ENCODE measurements around the gene SMIM13.

SMIM13 gene

DNA sequence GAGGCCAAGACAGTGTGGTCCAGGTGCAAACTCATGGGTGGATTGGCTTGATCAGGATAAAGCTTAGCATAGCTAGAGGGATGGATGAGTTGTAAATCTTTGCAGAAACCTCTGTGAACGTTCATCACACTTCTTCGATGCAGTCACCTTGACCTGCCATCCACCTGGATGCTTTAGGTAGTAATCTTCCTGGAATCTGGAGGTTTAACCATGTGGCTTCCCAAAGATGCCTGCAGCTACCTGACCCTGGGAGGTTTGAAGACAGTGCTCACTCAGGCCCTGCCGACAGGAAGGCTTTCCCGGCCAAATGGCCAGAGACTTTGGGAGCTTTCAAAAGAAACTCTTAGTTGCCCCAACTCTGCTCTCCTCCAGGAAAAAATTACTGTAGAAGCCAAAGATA lies 73.3 kb downstream of the SMIM13 start:
- Histone ChIP-seq H4K20me1 (ENCODE audit: low read depth, low read length) (no peaks in the 10 kb centered on the region), H3K27me3 (ENCODE audit: low read length) (no peaks in the 10 kb centered on the region), H3K79me2 (ENCODE audit: insufficient read depth, low read length) (no peaks in the 10 kb centered on the region), H3K36me3 (ENCODE audit: low read length) (no peaks in the 10 kb centered on the region), H3K9ac (ENCODE audit: low read length) (no peak overlapping the region), H3K9me3 (ENCODE audit: insufficient read depth, low read length) (no peaks in the 10 kb centered on the region), H3F3A (ENCODE audit: insufficient read depth) (no peaks in the 10 kb centered on the region), H3K9me2 (replicated peaks; ENCODE audit: insufficient read depth, low read length) (no peaks in the 10 kb centered on the region), H3K27ac (ENCODE audit: low read depth, low read length) (no peak overlapping the region), H3K4me2 (ENCODE audit: low read depth, low read length, poor library complexity, severe bottlenecking) (no peak overlapping the region), H2AFZ (ENCODE audit: low read depth, low read length, severe bottlenecking) (no peak overlapping the region), H3K4me3 (ENCODE audit: insufficient read depth, low read length, poor library complexity, severe bottlenecking) (no peak overlapping the region)
- no peak for TF ChIP-seq EZH2phosphoT487 (conservative IDR thresholded peaks at IDR 0.05; ENCODE audit: low read length)
- TF ChIP-seq, protein P1, sequence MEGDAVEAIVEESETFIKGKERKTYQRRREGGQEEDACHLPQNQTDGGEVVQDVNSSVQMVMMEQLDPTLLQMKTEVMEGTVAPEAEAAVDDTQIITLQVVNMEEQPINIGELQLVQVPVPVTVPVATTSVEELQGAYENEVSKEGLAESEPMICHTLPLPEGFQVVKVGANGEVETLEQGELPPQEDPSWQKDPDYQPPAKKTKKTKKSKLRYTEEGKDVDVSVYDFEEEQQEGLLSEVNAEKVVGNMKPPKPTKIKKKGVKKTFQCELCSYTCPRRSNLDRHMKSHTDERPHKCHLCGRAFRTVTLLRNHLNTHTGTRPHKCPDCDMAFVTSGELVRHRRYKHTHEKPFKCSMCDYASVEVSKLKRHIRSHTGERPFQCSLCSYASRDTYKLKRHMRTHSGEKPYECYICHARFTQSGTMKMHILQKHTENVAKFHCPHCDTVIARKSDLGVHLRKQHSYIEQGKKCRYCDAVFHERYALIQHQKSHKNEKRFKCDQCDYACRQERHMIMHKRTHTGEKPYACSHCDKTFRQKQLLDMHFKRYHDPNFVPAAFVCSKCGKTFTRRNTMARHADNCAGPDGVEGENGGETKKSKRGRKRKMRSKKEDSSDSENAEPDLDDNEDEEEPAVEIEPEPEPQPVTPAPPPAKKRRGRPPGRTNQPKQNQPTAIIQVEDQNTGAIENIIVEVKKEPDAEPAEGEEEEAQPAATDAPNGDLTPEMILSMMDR (IDR thresholded peaks at IDR 0.05; ENCODE audit: insufficient read depth, low read length, poor library complexity, severe bottlenecking): no peak

DNA sequence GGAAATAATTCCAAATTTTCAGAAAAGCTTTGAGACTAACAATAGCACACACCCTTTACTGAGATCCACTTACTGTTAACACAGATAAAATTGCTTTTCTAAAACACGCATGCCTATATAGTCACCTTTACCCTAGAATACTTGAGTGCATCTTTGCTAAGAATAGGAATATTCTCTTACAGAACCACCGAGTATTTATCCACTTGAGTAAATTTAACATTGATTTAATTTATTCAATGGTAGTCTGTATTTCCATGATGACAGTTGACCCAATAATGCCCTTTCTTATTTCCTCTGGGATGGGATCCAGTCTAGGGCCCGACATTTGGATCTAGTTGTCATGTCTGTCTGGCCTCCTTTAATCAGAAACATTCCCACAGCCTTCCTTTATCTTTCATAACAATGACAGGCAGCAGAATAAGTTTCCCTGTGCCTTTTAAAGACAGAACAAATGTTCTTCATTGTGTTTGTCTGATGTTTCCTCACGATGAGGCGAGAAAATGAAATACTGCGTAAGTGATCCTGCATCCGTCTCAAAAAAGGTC lies 74.5 kb downstream of the SMIM13 start:
- no peaks in the 10 kb centered on the region for H3K36me3 ChIP-seq (ENCODE audit: low read length)
- no peak overlapping the region for H3K9ac ChIP-seq (ENCODE audit: low read length)
- H4K20me1 ChIP-seq (ENCODE audit: low read depth, low read length): no peaks in the 10 kb centered on the region
- no peak overlapping the region for H3K27ac ChIP-seq (ENCODE audit: low read depth, low read length)
- no peaks in the 10 kb centered on the region for H3K27me3 ChIP-seq (ENCODE audit: low read length)
- no peak for TF ChIP-seq EZH2phosphoT487 (conservative IDR thresholded peaks at IDR 0.05; ENCODE audit: low read length)
- TF ChIP-seq, protein P1 (IDR thresholded peaks at IDR 0.05; ENCODE audit: insufficient read depth, low read length, poor library complexity, severe bottlenecking): no peak
- no peak overlapping the region for H3K4me3 ChIP-seq (ENCODE audit: insufficient read depth, low read length, poor library complexity, severe bottlenecking)
- H3K9me2 ChIP-seq (replicated peaks; ENCODE audit: insufficient read depth, low read length): no peaks in the 10 kb centered on the region
- no peak overlapping the region for H2AFZ ChIP-seq (ENCODE audit: low read depth, low read length, severe bottlenecking)
- H3K4me2 ChIP-seq (ENCODE audit: low read depth, low read length, poor library complexity, severe bottlenecking): no peak overlapping the region
- no peaks in the 10 kb centered on the region for H3K9me3 ChIP-seq (ENCODE audit: insufficient read depth, low read length)
- no peaks in the 10 kb centered on the region for H3F3A ChIP-seq (ENCODE audit: insufficient read depth)
- no peaks in the 10 kb centered on the region for H3K79me2 ChIP-seq (ENCODE audit: insufficient read depth, low read length)

DNA sequence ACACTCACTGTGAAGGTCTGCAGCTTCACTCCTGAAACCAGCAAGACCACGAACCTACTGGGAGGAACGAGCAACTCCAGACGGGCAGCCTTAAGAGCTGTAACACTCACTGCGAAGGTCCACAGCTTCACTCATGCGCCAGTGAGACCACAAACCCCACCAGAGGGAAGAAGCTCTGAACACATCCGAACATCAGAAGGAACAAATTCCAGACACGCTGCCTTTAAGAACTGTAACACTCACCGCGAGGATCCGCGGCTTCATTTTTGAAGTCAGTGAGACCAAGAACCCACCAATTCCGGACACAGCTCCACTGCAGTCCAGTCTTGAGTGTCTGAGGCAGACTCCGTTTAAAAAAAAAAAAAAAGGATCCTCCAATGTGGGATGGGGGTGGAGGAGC lies 78.3 kb downstream of the SMIM13 start:
- Histone ChIP-seq H2AFZ (ENCODE audit: low read depth, low read length, severe bottlenecking) (no peak overlapping the region), H3F3A (ENCODE audit: insufficient read depth) (no peaks in the 10 kb centered on the region), H4K20me1 (ENCODE audit: low read depth, low read length) (no peaks in the 10 kb centered on the region), H3K9me2 (replicated peaks; ENCODE audit: insufficient read depth, low read length) (no peaks in the 10 kb centered on the region), H3K4me3 (ENCODE audit: insufficient read depth, low read length, poor library complexity, severe bottlenecking) (no peak overlapping the region), H3K27me3 (ENCODE audit: low read length) (no peaks in the 10 kb centered on the region), H3K9me3 (ENCODE audit: insufficient read depth, low read length) (no peaks in the 10 kb centered on the region), H3K9ac (ENCODE audit: low read length) (no peak overlapping the region), H3K79me2 (ENCODE audit: insufficient read depth, low read length) (no peaks in the 10 kb centered on the region), H3K4me2 (ENCODE audit: low read depth, low read length, poor library complexity, severe bottlenecking) (no peak overlapping the region), H3K27ac (ENCODE audit: low read depth, low read length) (no peak overlapping the region), H3K36me3 (ENCODE audit: low read length) (no peaks in the 10 kb centered on the region)
- TF ChIP-seq, protein P1 (IDR thresholded peaks at IDR 0.05; ENCODE audit: insufficient read depth, low read length, poor library complexity, severe bottlenecking): no peak
- TF ChIP-seq EZH2phosphoT487 (conservative IDR thresholded peaks at IDR 0.05; ENCODE audit: low read length): no peak

All from SU-DHL-6 (cell line).